ENCODE data around the gene FGF8. TPM values are rescaled to one million over a fixed set of nuclear protein-coding genes. Genes with fewer than 3 reads are reported as not detected.

Gene FGF8
- total RNA-seq, 4 donors from 2014 or later: not detected

GRCh38 chr10:101773923-101774588 lies 1.9 kb downstream of the FGF8 start:
- Histone ChIP-seq H3K4me1 (peaks cover 7 to 9% of the 10 kb centered on the region in 2 donors), H3K27me3 (peaks cover 70 to 74% (median 72%) of the 10 kb centered on the region in 3 donors), H3K27ac (no peak overlapping the region), H3K4me3 (no peak overlapping the region), H3K9me3 (no peaks in the 10 kb centered on the region), H3K36me3 (no peaks in the 10 kb centered on the region)
- DNase-seq: no peak
- in situ Hi-C loops (cut with MboI; ENCODE audit: low sequenced_read_pairs in 4 of 4): no loop called here
- intact Hi-C loops (cut with DNase I; ENCODE audit: low total_unique reads): no loop called here
- ATAC-seq: no peak
- TF ChIP-seq POLR2A (IDR thresholded peaks at IDR 0.05): no peak
- TF ChIP-seq CTCF (IDR thresholded peaks at IDR 0.05 in 4 of 5, conservative IDR thresholded peaks at IDR 0.05 in 1 of 5): no peak

GRCh38 chr10:101772895-101773761 lies 2.8 kb downstream of the FGF8 start:
- H3K4me1 ChIP-seq: peaks cover 7 to 9% of the 10 kb centered on the region in 2 donors
- in situ Hi-C loops (cut with MboI; ENCODE audit: low sequenced_read_pairs in 4 of 4): no loop called here
- ATAC-seq: no peak
- intact Hi-C loops (cut with DNase I; ENCODE audit: low total_unique reads): no loop called here
- no peak overlapping the region for H3K27ac ChIP-seq
- H3K27me3 ChIP-seq: peaks cover 62 to 65% (median 63%) of the 10 kb centered on the region in 3 donors
- no peaks in the 10 kb centered on the region for H3K9me3 ChIP-seq
- no peak for DNase-seq
- no peak overlapping the region for H3K4me3 ChIP-seq
- TF ChIP-seq CTCF (IDR thresholded peaks at IDR 0.05 in 4 of 5, conservative IDR thresholded peaks at IDR 0.05 in 1 of 5): no peak
- no peak for TF ChIP-seq POLR2A (IDR thresholded peaks at IDR 0.05)
- no peaks in the 10 kb centered on the region for H3K36me3 ChIP-seq

- no peak for DNase-seq
- intact Hi-C loops (cut with DNase I; ENCODE audit: low total_unique reads): no loop called here
- in situ Hi-C loops (cut with MboI; ENCODE audit: low sequenced_read_pairs in 4 of 4): no loop called here
These were observed 3.7 kb downstream of the FGF8 start for GRCh38 chr10:101772017-101772894.

GRCh38 chr10:101771380-101771779 lies 4.5 kb downstream of the FGF8 start:
- no peak for TF ChIP-seq POLR2A (IDR thresholded peaks at IDR 0.05)
- no peak for TF ChIP-seq CTCF (IDR thresholded peaks at IDR 0.05 in 4 of 5, conservative IDR thresholded peaks at IDR 0.05 in 1 of 5)
- H3K27ac ChIP-seq: no peak overlapping the region
- H3K27me3 ChIP-seq: peaks cover 47 to 53% (median 50%) of the 10 kb centered on the region in 3 donors
- DNase-seq (no peak), ATAC-seq (no peak)
- in situ Hi-C loops (cut with MboI; ENCODE audit: low sequenced_read_pairs in 4 of 4) (no loop called here), intact Hi-C loops (cut with DNase I; ENCODE audit: low total_unique reads) (no loop called here)
- H3K4me3 ChIP-seq: no peak overlapping the region
- no peaks in the 10 kb centered on the region for H3K9me3 ChIP-seq
- H3K36me3 ChIP-seq: no peaks in the 10 kb centered on the region
- H3K4me1 ChIP-seq: peaks cover 7 to 9% of the 10 kb centered on the region in 2 donors

More at GRCh38 chr10:101772017-101772894, 3.7 kb downstream of the FGF8 start:
- H3K36me3 ChIP-seq: no peaks in the 10 kb centered on the region
- ATAC-seq: no peak
- TF ChIP-seq POLR2A (IDR thresholded peaks at IDR 0.05): no peak
- no peak overlapping the region for H3K27ac ChIP-seq
- no peaks in the 10 kb centered on the region for H3K9me3 ChIP-seq
- H3K4me1 ChIP-seq: peaks cover 7 to 9% of the 10 kb centered on the region in 2 donors
- H3K27me3 ChIP-seq: peaks cover 53 to 58% (median 58%) of the 10 kb centered on the region in 3 donors
- no peak overlapping the region for H3K4me3 ChIP-seq

Data from gastrocnemius medialis (tissue), 4 donors.